Neural progenitor cell (in vitro differentiated cells): Measurements from ENCODE around the gene LRRC73. TPM values are rescaled to one million over a fixed set of nuclear protein-coding genes. Genes with fewer than 3 reads are reported as not detected.

Experiments used
- DNase-seq: peaks from one replicate; pipeline ENCODE4 v3.0.0-alpha.2; 2016; ENCODE audit warnings: low spot score
- H2AFZ ChIP-seq: fragments of 200-600 bp; sonication (generic); replicated peaks from 2 replicates; pipeline ENCODE4 v1.6.1; 2016; ENCODE audit warnings: antibody characterized with exemption
- H3F3A ChIP-seq: fragments of 200-600 bp; sonication (generic); 2 replicates; pipeline ENCODE4 v1.6.1; 2016; ENCODE audit warnings: antibody characterized with exemption, low read depth
- H3K27ac ChIP-seq: fragments of 200-600 bp; sonication (generic); 2 replicates; pipeline ENCODE4 v1.5.1; 2016; ENCODE audit warnings: mild to moderate bottlenecking
- H3K27me3 ChIP-seq: fragments of 200-600 bp; sonication (generic); 2 replicates; pipeline ENCODE4 v1.6.1; 2016; ENCODE audit warnings: mild to moderate bottlenecking, moderate library complexity
- H3K36me3 ChIP-seq: fragments of 200-600 bp; sonication (generic); 2 replicates; pipeline ENCODE4 v1.5.1; 2016
- H3K4me1 ChIP-seq: fragments of 200-600 bp; sonication (generic); 2 replicates; pipeline ENCODE4 v1.6.1; 2016; ENCODE audit warnings: mixed run types
- H3K4me2 ChIP-seq: fragments of 200-600 bp; sonication (generic); 2 replicates; pipeline ENCODE4 v1.6.1; 2016
- H3K4me3 ChIP-seq: fragments of 200-600 bp; sonication (generic); 2 replicates; pipeline ENCODE4 v1.5.1; 2016
- H3K79me2 ChIP-seq: fragments of 200-600 bp; sonication (generic); 2 replicates; pipeline ENCODE4 v1.6.1; 2016; ENCODE audit warnings: low read depth
- H3K9ac ChIP-seq: fragments of 200-600 bp; sonication (generic); 2 replicates; pipeline ENCODE4 v1.6.1; 2016
- H3K9me3 ChIP-seq: fragments of 200-600 bp; sonication (generic); 2 replicates; pipeline ENCODE4 v1.5.1; 2016; ENCODE audit warnings: low read depth
- H4K20me1 ChIP-seq: fragments of 200-600 bp; sonication (generic); 2 replicates; pipeline ENCODE4 v1.6.1; 2016; ENCODE audit warnings: low read depth
- H3K27ac Mint-ChIP-seq: 3 replicates; pipeline ENCODE4 v1.8.0; 2021; ENCODE audit warnings: mixed read lengths
- H3K27me3 Mint-ChIP-seq: 2 replicates; pipeline ENCODE4 v1.8.0; 2022; ENCODE audit warnings: low read depth, mild to moderate bottlenecking, inconsistent platforms, moderate library complexity, mixed read lengths; ENCODE audit not compliant: insufficient read depth
- H3K36me3 Mint-ChIP-seq: 3 replicates; pipeline ENCODE4 v1.8.0; 2021; ENCODE audit warnings: mixed read lengths
- H3K4me1 Mint-ChIP-seq: 3 replicates; pipeline ENCODE4 v1.8.0; 2021; ENCODE audit warnings: mixed read lengths
- H3K4me3 Mint-ChIP-seq: 3 replicates; pipeline ENCODE4 v1.8.0; 2021; ENCODE audit warnings: mild to moderate bottlenecking, moderate library complexity, mixed read lengths
- H3K9me3 Mint-ChIP-seq: 3 replicates; pipeline ENCODE4 v1.8.0; 2020; ENCODE audit warnings: mixed read lengths
- EZH2 ChIP-seq: fragments of 200-600 bp; sonication (generic); IDR thresholded peaks from 2 replicates; pipeline ENCODE4 v1.6.1; 2017; ENCODE audit warnings: antibody characterized with exemption, mild to moderate bottlenecking, moderate library complexity
- EZH2phosphoT487 ChIP-seq: fragments of 200-600 bp; sonication (generic); IDR thresholded peaks from 2 replicates; pipeline ENCODE4 v1.6.1; 2017; ENCODE audit warnings: antibody characterized with exemption
- total RNA-seq: library from RNA; depleted of rRNA; stranded (reverse); fragments of >200 nt; gene quantifications from 2 replicates; pipeline ENCODE4 v1.2.3, GENCODE V29; 2015; ENCODE audit warnings: low replicate concordance
- TF ChIP-seq, protein P1 (sequence below): fragments of 200-600 bp; sonication (generic); IDR thresholded peaks from 2 replicates; pipeline ENCODE4 v1.5.1; 2017; ENCODE audit warnings: antibody characterized with exemption, mild to moderate bottlenecking

LRRC73 gene
- total RNA-seq, 1 donor from 2014 or later: not detected

- Histone ChIP-seq H3K4me3 (no peak overlapping the region), H3K4me2 (no peak overlapping the region), H3K36me3 (no peaks in the 10 kb centered on the region), H3K9ac (no peak overlapping the region), H3F3A (no peaks in the 10 kb centered on the region), H3K27ac (no peak overlapping the region), H3K9me3 (no peaks in the 10 kb centered on the region), H4K20me1 (peaks cover 30% of the 10 kb centered on the region), H3K27me3 (no peaks in the 10 kb centered on the region), H3K79me2 (peaks cover 5% of the 10 kb centered on the region), H2AFZ (no peak overlapping the region), H3K4me1 (peaks cover 19% of the 10 kb centered on the region)
- Mint-ChIP-seq H3K27ac (peak overlapping the region; percentile 82), H3K27me3 (peaks cover 6% of the 10 kb centered on the region), H3K4me3 (no peak overlapping the region), H3K9me3 (no peaks in the 10 kb centered on the region), H3K4me1 (peaks cover 10% of the 10 kb centered on the region), H3K36me3 (peaks cover 5% of the 10 kb centered on the region)
- TF ChIP-seq EZH2phosphoT487: no peak
- TF ChIP-seq EZH2: no peak
- no peak for DNase-seq
Observed at GRCh38 chr6:43492673-43493072, 17.5 kb downstream of the LRRC73 start.

DNA sequence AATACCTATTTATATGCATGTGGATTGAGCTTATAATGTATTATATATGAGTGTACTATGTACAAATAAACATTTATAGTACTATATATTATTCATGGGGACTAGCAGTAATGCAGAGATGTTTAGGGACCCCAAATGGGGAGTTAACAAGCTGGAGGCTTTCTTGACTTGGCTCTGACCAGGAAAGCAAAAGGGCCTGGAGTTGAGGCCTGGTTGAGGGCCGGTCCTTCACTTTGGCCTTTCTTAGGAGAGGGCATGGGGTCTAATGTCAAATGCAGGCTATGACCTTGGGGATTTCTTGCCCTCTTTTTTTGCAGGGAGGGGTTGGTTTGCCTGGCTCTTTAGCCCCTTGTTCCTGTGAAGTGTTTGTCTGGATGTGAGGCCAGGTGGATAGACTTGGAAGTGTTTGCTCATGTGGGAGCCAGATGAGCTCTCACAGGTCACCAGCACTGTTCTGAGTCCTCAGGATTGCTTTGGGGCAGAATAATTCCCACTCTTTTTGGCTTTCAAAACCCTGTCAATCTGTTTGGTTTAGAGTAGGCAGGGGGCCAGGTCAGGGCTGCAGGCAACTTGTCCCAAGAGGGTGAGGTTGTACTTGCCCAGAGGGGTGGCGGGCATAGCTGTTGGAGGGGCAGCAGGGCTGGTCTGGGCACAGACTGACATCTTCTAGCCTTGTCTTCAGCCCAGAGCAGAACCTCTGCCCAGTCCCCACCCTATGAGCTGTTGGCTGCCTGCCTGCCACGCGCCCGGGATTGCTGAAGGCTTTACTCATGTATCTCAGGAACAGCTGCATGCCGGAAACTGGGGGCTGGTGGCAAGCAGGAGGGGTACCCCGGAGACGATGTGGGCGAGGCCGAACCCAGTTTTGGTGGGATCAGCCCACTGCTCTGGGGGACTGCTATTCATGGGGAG is 18.1 kb downstream of the LRRC73 start:
- Mint-ChIP-seq H3K4me3 (no peak overlapping the region), H3K4me1 (peaks cover 10% of the 10 kb centered on the region), H3K27me3 (peaks cover 4% of the 10 kb centered on the region), H3K27ac (peak overlapping the region; percentile 82), H3K36me3 (peaks cover 5% of the 10 kb centered on the region), H3K9me3 (no peaks in the 10 kb centered on the region)
- no peaks in the 10 kb centered on the region for H3K79me2 ChIP-seq
- no peak overlapping the region for H3K9ac ChIP-seq
- no peaks in the 10 kb centered on the region for H3K36me3 ChIP-seq
- TF ChIP-seq EZH2 (no peak), EZH2phosphoT487 (no peak)
- TF ChIP-seq, protein P1, sequence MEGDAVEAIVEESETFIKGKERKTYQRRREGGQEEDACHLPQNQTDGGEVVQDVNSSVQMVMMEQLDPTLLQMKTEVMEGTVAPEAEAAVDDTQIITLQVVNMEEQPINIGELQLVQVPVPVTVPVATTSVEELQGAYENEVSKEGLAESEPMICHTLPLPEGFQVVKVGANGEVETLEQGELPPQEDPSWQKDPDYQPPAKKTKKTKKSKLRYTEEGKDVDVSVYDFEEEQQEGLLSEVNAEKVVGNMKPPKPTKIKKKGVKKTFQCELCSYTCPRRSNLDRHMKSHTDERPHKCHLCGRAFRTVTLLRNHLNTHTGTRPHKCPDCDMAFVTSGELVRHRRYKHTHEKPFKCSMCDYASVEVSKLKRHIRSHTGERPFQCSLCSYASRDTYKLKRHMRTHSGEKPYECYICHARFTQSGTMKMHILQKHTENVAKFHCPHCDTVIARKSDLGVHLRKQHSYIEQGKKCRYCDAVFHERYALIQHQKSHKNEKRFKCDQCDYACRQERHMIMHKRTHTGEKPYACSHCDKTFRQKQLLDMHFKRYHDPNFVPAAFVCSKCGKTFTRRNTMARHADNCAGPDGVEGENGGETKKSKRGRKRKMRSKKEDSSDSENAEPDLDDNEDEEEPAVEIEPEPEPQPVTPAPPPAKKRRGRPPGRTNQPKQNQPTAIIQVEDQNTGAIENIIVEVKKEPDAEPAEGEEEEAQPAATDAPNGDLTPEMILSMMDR: no peak
- H3K27me3 ChIP-seq: no peaks in the 10 kb centered on the region
- no peak overlapping the region for H3K4me2 ChIP-seq
- H3K4me1 ChIP-seq: peaks cover 19% of the 10 kb centered on the region
- no peak overlapping the region for H2AFZ ChIP-seq
- H3K9me3 ChIP-seq: no peaks in the 10 kb centered on the region
- H3K4me3 ChIP-seq: no peak overlapping the region
- H3F3A ChIP-seq: no peaks in the 10 kb centered on the region
- no peak overlapping the region for H3K27ac ChIP-seq
- peaks cover 24% of the 10 kb centered on the region for H4K20me1 ChIP-seq
- no peak for DNase-seq

DNA sequence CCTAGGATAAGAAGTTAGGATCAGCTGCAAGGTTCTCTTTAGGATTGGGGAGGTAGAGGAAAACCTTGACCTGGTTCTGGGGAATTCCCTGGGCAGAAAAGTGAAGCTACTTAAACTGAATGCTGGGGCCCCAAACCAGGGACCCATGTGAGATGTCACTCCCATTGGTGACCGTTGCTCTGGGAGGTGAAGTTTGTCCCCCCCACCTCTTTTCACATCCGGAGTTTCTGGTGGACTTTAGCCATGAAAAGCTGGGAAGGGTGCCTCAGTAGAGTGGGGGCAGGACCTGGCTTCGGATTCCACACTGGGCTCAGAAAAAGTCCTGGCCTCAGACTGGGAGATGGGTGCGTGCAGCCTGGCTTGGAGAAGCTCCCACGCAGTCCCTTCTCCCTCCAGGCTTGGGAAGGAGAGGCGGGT is 19.6 kb downstream of the LRRC73 start:
- peaks cover 12% of the 10 kb centered on the region for H3K4me1 ChIP-seq
- H3K27me3 Mint-ChIP-seq: peaks cover 4% of the 10 kb centered on the region
- H3F3A ChIP-seq: no peaks in the 10 kb centered on the region
- no peak for TF ChIP-seq EZH2phosphoT487
- TF ChIP-seq, protein P1: no peak
- peaks cover 18% of the 10 kb centered on the region for H4K20me1 ChIP-seq
- no peaks in the 10 kb centered on the region for H3K9me3 Mint-ChIP-seq
- H3K79me2 ChIP-seq: no peaks in the 10 kb centered on the region
- H2AFZ ChIP-seq: no peak overlapping the region
- no peak overlapping the region for H3K4me3 Mint-ChIP-seq
- peak overlapping the region; percentile 46 for H3K27ac Mint-ChIP-seq
- H3K36me3 ChIP-seq: no peaks in the 10 kb centered on the region
- no peak overlapping the region for H3K4me2 ChIP-seq
- H3K4me3 ChIP-seq: no peak overlapping the region
- H3K27ac ChIP-seq: no peak overlapping the region
- peaks cover 10% of the 10 kb centered on the region for H3K4me1 Mint-ChIP-seq
- no peaks in the 10 kb centered on the region for H3K9me3 ChIP-seq
- peaks cover 9% of the 10 kb centered on the region for H3K36me3 Mint-ChIP-seq
- H3K27me3 ChIP-seq: no peaks in the 10 kb centered on the region
- no peak overlapping the region for H3K9ac ChIP-seq
- no peak for DNase-seq
